Inferior parietal cortex (tissue), 1 donor: ENCODE measurements around the gene TMEM165.
A peak's percentile ranks its signal among the peaks of the same experiment; 100 is the strongest.
"Not testable (repeated sequence)": the region's sequence is repeated elsewhere in the genome, so short reads cannot be mapped to it uniquely, and the experiment has no call there.

ENCODE experiments used
- DNase-seq: peaks from one replicate; pipeline ENCODE4 v3.0.0-alpha.2; 2016; ENCODE audit errors: extremely low spot score

The TMEM165 gene

DNA sequence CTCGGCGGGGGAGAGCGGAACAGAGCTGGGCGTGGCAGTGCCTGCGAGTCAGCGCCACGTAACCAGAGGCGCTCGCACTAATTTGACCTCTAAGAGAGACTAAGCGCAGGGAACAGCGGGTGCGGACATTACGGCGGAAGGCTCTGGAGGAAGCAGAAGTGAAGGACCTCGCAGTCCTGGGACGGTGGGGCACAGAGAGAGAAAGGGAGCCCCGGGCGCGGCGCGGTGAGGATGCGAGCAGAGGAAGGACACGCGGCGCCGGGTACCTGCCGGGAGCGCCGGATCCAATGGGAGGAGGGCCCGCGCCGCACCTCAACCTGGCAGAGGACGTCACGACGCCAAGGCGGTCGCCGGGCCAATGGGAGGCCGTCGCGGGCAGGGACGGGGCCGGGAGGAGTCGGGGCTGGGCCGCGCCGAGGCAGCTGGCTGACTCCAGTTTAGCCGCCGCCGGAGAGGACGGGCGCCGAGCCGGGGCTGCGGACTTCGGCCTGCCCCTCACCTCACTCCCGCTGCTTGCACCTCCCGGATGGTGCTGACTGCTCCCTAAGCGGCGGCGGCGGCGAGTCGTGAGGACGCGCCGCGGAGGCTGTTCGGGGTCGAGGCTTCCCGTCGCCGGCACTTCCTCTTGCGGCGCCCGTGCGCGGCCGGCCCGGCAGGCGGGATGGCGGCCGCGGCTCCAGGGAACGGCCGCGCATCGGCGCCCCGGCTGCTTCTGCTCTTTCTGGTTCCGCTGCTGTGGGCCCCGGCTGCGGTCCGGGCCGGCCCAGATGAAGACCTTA, at the start of gene TMEM165:
TMEM165 (plus strand) TSS at position 429 of the 779 bp plus-strand sequence; CDS start at position 662, 233 bp downstream.
- peak; percentile 78 for DNase-seq

DNA sequence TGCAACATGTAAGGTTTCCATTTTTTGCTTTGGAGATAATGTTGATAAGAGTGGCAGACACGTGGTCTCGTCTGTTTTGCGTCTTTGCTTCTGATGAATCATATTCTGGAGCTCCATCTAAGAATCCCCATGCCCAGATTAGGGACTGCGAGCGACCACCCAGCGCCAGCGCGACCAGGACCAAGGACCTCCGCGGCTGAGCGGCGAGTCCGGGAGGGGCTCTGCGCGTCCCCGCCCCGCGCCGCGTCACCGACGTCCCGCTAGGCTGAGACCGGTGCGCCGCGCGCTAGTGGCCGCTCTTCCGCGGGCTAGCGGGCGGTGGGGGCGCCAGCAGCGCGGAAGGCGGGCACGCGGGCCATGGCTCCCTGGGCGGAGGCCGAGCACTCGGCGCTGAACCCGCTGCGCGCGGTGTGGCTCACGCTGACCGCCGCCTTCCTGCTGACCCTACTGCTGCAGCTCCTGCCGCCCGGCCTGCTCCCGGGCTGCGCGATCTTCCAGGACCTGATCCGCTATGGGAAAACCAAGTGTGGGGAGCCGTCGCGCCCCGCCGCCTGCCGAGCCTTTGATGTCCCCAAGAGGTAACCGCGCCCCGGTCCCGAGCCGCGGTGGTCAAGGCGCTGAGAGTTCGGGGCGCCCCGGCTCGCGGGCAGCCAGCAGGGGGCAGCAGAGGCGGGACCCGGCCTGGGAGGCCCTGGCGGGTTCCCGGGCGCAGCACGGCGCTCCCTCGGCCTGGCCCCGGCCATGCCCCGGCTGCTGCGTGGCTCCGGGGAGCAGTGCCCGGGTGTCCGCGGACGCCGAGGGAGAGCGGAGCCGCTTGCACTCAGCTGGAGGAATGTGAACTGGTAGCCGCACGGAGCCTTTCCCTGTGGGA, 49.5 kb upstream of the TMEM165 start, which contains the start of gene SRD5A3:
SRD5A3 (plus strand) TSS at position 263 of the 871 bp plus-strand sequence; CDS start at position 358, 95 bp downstream.
- DNase-seq: peak; percentile 84

GRCh38 chr4:55346851-55347255, 48.9 kb upstream of the TMEM165 start:
- no peak for DNase-seq

GRCh38 chr4:55347610-55348228, 48.0 kb upstream of the TMEM165 start:
- no peak for DNase-seq

- no peak for DNase-seq
Measured at GRCh38 chr4:55348466-55348865, 47.3 kb upstream of the TMEM165 start.

DNA sequence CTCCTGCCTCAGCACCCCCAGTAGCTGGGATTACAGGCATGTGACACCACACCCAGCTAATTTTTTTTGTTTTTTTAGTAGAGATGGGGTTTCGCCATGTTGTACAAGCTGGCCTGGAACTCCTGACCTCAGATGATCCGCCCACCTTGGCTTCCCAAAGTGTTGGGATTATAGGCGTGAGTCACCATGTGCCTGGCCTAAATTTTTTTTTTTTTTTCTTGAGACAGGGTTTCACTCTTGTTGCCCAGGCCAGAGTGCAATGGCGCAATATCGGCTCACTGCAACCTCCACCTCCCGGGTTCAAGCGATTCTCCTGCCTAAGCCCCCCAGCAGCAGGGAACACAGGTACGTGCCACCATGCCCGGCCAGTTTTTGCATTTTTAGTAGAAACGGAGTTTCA, 44.9 kb upstream of the TMEM165 start:
- not testable (repeated sequence) for DNase-seq

- DNase-seq: no peak
Measured at GRCh38 chr4:55351824-55352223, 43.9 kb upstream of the TMEM165 start.

DNA sequence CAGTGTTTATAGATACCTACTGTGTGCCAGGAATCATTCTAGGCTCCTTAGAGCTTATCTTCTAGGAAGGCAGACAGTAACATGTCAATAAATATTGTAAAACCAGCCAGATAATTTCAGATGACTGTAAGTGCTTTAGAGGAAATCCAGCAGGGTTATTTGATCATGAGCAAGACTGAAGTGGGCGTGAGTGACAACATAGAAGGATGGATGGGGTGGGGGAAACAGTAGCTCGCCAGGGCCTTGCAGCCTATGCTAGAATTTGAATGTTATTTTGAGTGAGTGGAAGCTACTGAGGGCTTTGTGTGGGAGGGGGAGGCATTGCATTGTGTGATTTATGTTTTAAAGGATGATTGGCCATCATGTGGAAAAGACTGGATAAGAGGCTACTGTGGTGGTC, 43.0 kb upstream of the TMEM165 start:
- DNase-seq: no peak

DNA sequence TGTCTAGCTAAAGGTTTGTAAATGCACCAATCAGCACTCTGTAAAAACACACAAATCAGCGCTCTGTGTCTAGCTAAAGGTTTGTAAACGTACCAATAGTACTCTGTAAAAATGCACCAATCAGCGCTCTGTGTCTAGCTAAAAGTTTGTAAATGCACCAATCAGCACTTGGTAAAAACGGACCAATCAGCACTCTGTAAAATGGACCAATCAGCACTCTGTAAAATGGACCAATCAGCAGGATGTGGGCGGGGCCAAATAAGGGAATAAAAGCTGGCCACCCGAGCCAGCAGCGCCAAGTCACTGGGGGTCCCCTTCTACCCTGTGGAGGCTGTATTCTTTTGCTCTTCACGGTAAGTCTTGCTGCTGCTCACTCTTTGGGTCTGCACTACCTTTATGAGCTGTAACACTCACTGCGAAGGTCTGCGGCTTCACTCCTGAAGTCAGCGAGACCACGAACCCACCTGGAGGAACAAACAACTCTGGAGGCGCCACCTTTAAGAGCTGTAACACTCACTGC, 42.5 kb upstream of the TMEM165 start:
- not testable (repeated sequence) for DNase-seq

GRCh38 chr4:55354648-55355047, 41.1 kb upstream of the TMEM165 start:
- no peak for DNase-seq

- DNase-seq: no peak
Measured at GRCh38 chr4:55355555-55355954, 40.2 kb upstream of the TMEM165 start.

- no peak for DNase-seq
Measured at GRCh38 chr4:55356991-55357461, 38.7 kb upstream of the TMEM165 start.

DNA sequence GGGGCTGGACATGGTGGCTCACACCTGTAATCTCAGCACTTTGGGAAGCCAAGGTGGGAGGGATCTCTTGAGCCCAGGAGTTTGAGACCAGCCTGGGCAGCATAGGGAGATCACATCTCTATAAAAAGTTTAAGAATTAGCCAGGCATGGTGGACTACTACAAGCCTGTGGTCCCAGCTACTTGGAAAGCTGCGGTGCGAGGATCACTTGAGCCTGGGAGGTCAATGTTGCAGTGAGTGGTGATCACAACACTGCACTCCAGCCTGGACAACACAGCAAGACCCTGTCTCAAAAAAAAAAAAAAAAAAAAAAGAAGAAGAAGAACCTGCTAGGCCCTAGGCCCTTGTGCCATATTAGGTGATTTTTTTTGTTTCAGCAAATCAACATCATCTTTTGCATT, 37.5 kb upstream of the TMEM165 start:
- DNase-seq: no peak

- DNase-seq: no peak
Measured at GRCh38 chr4:55358668-55359067, 37.1 kb upstream of the TMEM165 start.

- DNase-seq: no peak
Measured at GRCh38 chr4:55359397-55359916, 36.3 kb upstream of the TMEM165 start.

DNA sequence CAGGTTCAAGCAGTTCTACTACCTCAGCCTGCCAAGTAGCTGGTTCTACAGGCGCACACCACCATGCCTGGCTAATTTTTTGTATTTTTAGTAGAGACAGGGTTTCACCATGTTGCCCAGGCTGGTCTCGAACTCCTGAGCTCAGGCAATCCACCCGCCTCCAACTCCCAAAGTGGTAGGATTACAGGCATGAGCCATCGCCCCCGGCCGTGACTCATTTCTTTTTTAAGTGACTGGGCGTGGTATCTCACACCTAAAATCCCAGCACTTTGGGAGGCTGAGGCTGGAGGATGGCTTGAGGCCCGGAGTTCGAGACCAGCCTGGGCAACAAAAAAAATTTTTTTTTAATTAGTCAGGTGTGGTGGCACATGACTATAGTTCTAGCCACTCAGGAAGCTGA, 32.8 kb upstream of the TMEM165 start:
- not testable (repeated sequence) for DNase-seq

DNA sequence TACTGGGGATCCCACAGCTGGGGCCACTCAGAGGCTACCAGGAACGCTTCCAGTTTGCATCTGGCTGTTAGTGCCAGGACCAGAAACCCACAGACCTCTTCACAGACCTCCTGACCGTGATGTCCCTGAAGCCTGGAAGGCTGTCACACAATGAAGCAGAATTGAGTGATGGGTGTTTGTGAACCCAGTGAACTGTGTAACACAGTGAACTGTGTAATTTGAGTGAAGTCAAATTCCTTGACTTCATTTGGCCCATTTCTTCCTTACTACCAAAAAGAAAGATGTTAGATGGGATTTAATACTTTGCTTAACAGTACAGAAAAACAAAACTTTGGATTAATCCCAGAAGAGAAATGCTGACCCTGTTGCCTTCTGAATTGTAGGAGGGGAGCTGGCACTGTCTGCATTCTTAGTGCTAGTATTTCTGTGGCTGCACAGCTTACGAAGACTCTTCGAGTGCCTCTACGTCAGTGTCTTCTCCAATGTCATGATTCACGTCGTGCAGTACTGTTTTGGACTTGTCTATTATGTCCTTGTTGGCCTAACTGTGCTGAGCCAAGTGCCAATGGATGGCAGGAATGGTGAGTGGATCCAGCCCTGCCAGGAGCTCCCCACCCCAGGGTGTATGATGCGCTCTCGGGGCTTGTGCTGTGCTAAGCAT, 31.9 kb upstream of the TMEM165 start:
- DNase-seq: peak; percentile 72

DNA sequence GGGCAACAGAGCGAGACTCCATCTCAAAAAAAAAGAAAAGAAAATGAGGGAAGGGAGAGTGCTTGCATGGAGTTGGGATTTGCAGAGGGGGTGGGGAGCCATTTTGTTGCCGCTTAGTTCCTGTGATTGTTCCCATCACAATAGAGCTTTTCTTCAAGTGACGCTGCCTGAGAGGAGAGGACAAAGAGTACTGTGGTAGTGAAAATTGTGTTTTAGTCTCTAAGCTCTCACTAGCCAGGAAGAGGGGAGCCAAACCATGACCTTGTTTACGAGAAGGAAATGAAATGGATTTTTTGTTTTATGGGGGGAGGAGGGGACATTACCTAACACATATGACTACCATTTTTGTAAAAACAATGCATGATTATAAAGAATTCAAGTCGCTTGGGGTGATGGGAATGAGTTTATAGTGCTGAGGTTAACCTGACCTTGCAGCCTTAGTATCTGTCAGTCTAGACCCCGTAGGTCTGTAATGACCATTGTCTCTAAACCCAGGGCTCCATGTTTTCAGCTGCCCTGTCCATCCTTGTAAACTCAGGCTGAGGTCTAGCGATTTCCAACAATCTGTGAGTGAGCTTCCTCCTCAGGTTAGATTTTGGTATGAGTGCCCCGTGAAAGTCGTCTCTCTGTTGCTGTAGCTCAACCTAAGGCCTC, 30.9 kb upstream of the TMEM165 start:
- peak; percentile 84 for DNase-seq

DNA sequence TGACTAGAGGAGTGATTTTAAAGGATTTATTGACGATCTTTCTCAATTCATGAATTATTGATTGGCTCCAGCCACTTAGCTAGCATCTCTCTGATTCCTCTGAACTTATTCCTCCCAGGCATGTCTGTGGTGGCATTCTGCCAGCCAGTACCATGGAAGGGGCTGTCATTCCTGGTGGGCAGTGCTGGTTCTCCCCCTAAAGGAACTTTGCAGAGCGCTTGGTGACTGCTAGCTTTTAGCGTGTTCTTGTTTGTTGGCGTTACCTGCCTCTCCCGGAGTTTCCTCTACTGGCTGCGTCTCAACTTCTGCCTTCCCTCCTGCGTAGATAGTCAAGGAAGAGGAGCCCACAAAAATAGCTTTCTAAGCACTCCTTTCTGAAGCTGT, 30.4 kb upstream of the TMEM165 start:
- no peak for DNase-seq

DNA sequence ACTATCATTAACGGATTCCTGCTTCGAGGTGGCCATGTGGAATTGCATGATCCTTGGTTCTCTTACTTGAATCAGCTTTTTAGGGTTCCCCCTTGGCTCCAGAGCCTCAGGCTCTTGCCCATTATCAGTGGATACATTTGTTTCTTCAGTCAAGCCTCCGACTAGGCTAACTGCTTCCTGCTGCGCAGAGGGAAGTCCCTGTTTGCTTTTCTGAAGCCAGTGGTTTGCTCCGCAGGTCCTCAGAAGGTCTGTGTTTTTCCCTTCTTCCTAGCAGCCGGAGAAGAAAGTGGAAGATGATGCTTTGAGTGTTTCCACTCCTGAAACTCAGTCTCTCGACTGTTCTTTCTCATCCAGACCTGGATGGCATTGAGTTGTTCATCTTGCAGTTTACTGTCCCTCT, 29.1 kb upstream of the TMEM165 start:
- no peak for DNase-seq
